NCI-H82 (cell line): ENCODE data around the gene TMEM208.

Experiments
- DNase-seq: peaks from one replicate; lab custom pipeline; 2025; lab: John Stamatoyannopoulos, UW

The TMEM208 gene

GRCh38 chr16:67250045-67250327 is 23.1 kb downstream of the TMEM208 start:
- DNase-seq = no peak

- DNase-seq = no peak
Observed at GRCh38 chr16:67252609-67253497, 25.9 kb downstream of the TMEM208 start.

GRCh38 chr16:67254801-67255552 is 28.0 kb downstream of the TMEM208 start:
- no peak for DNase-seq

GRCh38 chr16:67255553-67256221 is 28.8 kb downstream of the TMEM208 start:
- DNase-seq = no peak

GRCh38 chr16:67256701-67257230 is 29.8 kb downstream of the TMEM208 start:
- DNase-seq = no peak

GRCh38 chr16:67257486-67258160 is 30.7 kb downstream of the TMEM208 start:
- DNase-seq = no peak

GRCh38 chr16:67258161-67258835 is 31.4 kb downstream of the TMEM208 start:
- DNase-seq = no peak

- DNase-seq = peak; percentile 21
Observed at GRCh38 chr16:67259705-67260104, 32.8 kb downstream of the TMEM208 start.

- peak; percentile 70 for DNase-seq
Observed at GRCh38 chr16:67260426-67261063, 33.6 kb downstream of the TMEM208 start.

- DNase-seq = no peak
Observed at GRCh38 chr16:67263201-67263600, 36.3 kb downstream of the TMEM208 start.

- no peak for DNase-seq
Observed at GRCh38 chr16:67264277-67264676, 37.3 kb downstream of the TMEM208 start.

- no peak for DNase-seq
Observed at GRCh38 chr16:67264866-67265265, 37.9 kb downstream of the TMEM208 start.

- no peak for DNase-seq
Observed at GRCh38 chr16:67265834-67266233, 38.9 kb downstream of the TMEM208 start.

GRCh38 chr16:67268136-67268579 is 41.2 kb downstream of the TMEM208 start:
- DNase-seq = no peak

- DNase-seq = no peak
Observed at GRCh38 chr16:67269766-67270165, 42.8 kb downstream of the TMEM208 start.

- no peak for DNase-seq
Observed at GRCh38 chr16:67270931-67271338, 44.0 kb downstream of the TMEM208 start.

- DNase-seq = no peak
Observed at GRCh38 chr16:67271446-67271845, 44.5 kb downstream of the TMEM208 start.

GRCh38 chr16:67275321-67275720 is 48.4 kb downstream of the TMEM208 start:
- DNase-seq = no peak

GRCh38 chr16:67277294-67277998 is 50.5 kb downstream of the TMEM208 start:
- DNase-seq = no peak
